ENCODE results near the gene NDUFA3.

Gene NDUFA3

DNA sequence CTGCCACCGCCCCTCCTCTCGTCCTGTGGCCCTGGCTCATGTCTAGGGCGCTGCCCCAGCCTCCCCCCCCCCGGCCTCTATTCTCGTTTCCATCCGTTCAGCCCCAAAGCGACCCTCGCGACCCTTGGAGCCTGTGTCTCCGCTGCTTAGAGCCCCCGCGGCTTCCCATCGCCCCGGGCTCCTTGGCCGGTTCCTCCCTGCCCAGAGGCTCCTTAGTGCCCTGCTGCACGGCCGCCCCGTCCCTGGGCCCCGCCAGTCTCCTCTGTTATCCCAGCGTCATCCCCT is 25.7 kb downstream of the NDUFA3 start:
- Histone ChIP-seq H3K36me3 (ENCODE audit: control insufficient read depth, low read length) (peaks cover 62% of the 10 kb centered on the region), H3K79me2 (ENCODE audit: control insufficient read depth, low read length) (no peaks in the 10 kb centered on the region), H3K9me3 (ENCODE audit: control insufficient read depth, insufficient read depth, low read length) (no peaks in the 10 kb centered on the region), H3K4me2 (ENCODE audit: low read length) (no peak overlapping the region), H4K20me1 (ENCODE audit: control insufficient read depth, insufficient read depth, low read depth, low read length) (0 out of 2 replicates have a peak, but pooled peaks cover 3% of the 10 kb centered on the region), H3F3A (ENCODE audit: control insufficient read depth, insufficient read depth) (no peaks in the 10 kb centered on the region), H3K4me3 (ENCODE audit: low read length) (no peak overlapping the region), H3K27ac (ENCODE audit: low read depth, low read length) (no peak overlapping the region), H3K27me3 (ENCODE audit: control insufficient read depth, low read length) (no peaks in the 10 kb centered on the region), H3K4me1 (ENCODE audit: control insufficient read depth, low read length) (no peaks in the 10 kb centered on the region), H3K9me2 (replicated peaks; ENCODE audit: control insufficient read depth, low read length) (no peaks in the 10 kb centered on the region)
- no peak for TF ChIP-seq EZH2phosphoT487 (IDR thresholded peaks at IDR 0.05; ENCODE audit: borderline replicate concordance, low read length)
- TF ChIP-seq CTCF (IDR thresholded peaks at IDR 0.05; ENCODE audit: low read depth, low read length, poor library complexity, severe bottlenecking): no peak

GRCh38 chr19:54128796-54129616 is 26.4 kb downstream of the NDUFA3 start:
- TF ChIP-seq EZH2phosphoT487 (IDR thresholded peaks at IDR 0.05; ENCODE audit: borderline replicate concordance, low read length): no peak
- TF ChIP-seq CTCF (IDR thresholded peaks at IDR 0.05; ENCODE audit: low read depth, low read length, poor library complexity, severe bottlenecking): no peak
- H3K27me3 ChIP-seq (ENCODE audit: control insufficient read depth, low read length): no peaks in the 10 kb centered on the region
- peaks cover 56% of the 10 kb centered on the region for H3K36me3 ChIP-seq (ENCODE audit: control insufficient read depth, low read length)

GRCh38 chr19:54129617-54129996 is 27.0 kb downstream of the NDUFA3 start:
- Histone ChIP-seq H3K36me3 (ENCODE audit: control insufficient read depth, low read length) (peaks cover 50% of the 10 kb centered on the region), H3K9me3 (ENCODE audit: control insufficient read depth, insufficient read depth, low read length) (no peaks in the 10 kb centered on the region), H3K4me1 (ENCODE audit: control insufficient read depth, low read length) (no peaks in the 10 kb centered on the region), H3K79me2 (ENCODE audit: control insufficient read depth, low read length) (no peaks in the 10 kb centered on the region), H3K27ac (ENCODE audit: low read depth, low read length) (no peak overlapping the region), H3K27me3 (ENCODE audit: control insufficient read depth, low read length) (no peaks in the 10 kb centered on the region), H3K4me3 (ENCODE audit: low read length) (no peak overlapping the region), H3K4me2 (ENCODE audit: low read length) (no peak overlapping the region), H4K20me1 (ENCODE audit: control insufficient read depth, insufficient read depth, low read depth, low read length) (0 out of 2 replicates have a peak, but pooled peaks cover 3% of the 10 kb centered on the region), H3K9me2 (replicated peaks; ENCODE audit: control insufficient read depth, low read length) (no peaks in the 10 kb centered on the region), H3F3A (ENCODE audit: control insufficient read depth, insufficient read depth) (no peaks in the 10 kb centered on the region)
- TF ChIP-seq CTCF (IDR thresholded peaks at IDR 0.05; ENCODE audit: low read depth, low read length, poor library complexity, severe bottlenecking) (no peak), EZH2phosphoT487 (IDR thresholded peaks at IDR 0.05; ENCODE audit: borderline replicate concordance, low read length) (no peak)

More at GRCh38 chr19:54128796-54129616, 26.4 kb downstream of the NDUFA3 start:
- Histone ChIP-seq H3K9me2 (replicated peaks; ENCODE audit: control insufficient read depth, low read length) (no peaks in the 10 kb centered on the region), H3F3A (ENCODE audit: control insufficient read depth, insufficient read depth) (no peaks in the 10 kb centered on the region), H3K9me3 (ENCODE audit: control insufficient read depth, insufficient read depth, low read length) (no peaks in the 10 kb centered on the region), H3K4me2 (ENCODE audit: low read length) (no peak overlapping the region), H4K20me1 (ENCODE audit: control insufficient read depth, insufficient read depth, low read depth, low read length) (0 out of 2 replicates have a peak, but pooled peaks cover 3% of the 10 kb centered on the region), H3K79me2 (ENCODE audit: control insufficient read depth, low read length) (no peaks in the 10 kb centered on the region), H3K4me1 (ENCODE audit: control insufficient read depth, low read length) (no peaks in the 10 kb centered on the region), H3K4me3 (ENCODE audit: low read length) (no peak overlapping the region), H3K27ac (ENCODE audit: low read depth, low read length) (no peak overlapping the region)

All from DOHH2 (cell line).